Stomach (tissue), 9 donors: Measurements from ENCODE around the gene CSF2RB. TPM values are rescaled to one million over a fixed set of nuclear protein-coding genes. Genes with fewer than 3 reads are reported as not detected.

Source experiments
- DNase-seq, 2 donors: peaks; one replicate each; pipeline versions ENCODE4 v3.0.0 to v3.0.0-alpha.2; 2013 to 2019
- H3K27ac ChIP-seq, 5 donors: fragments of 200-600 bp in 4 of 5; sonication (generic) in 4 of 5; one replicate each; pipeline ENCODE4 v1.5.1; 2013 to 2019; ENCODE audit warnings: mild to moderate bottlenecking in 1 of 5, moderate library complexity in 1 of 5
- H3K27me3 ChIP-seq, 3 donors: fragments of 200-600 bp; sonication (generic); one replicate each; pipeline ENCODE4 v1.5.1; 2017 to 2019; ENCODE audit warnings: mixed run types in 1 of 3
- H3K36me3 ChIP-seq, 4 donors: fragments of 200-600 bp; sonication (generic); 1 replicate in 3 of 4; 2 replicates in 1 of 4; pipeline ENCODE4 v1.5.1; 2016 to 2019
- H3K4me1 ChIP-seq, 4 donors: fragments of 200-600 bp; sonication (generic); one replicate each; pipeline ENCODE4 v1.5.1; 2016 to 2019
- H3K4me3 ChIP-seq, 4 donors: fragments of 200-600 bp; sonication (generic) in 3 of 4; one replicate each; pipeline ENCODE4 v1.5.1; 2016 to 2019; ENCODE audit warnings: mild to moderate bottlenecking in 1 of 4
- H3K9me3 ChIP-seq, 4 donors: fragments of 200-600 bp; sonication (generic); one replicate each; pipeline ENCODE4 v1.5.1; 2016 to 2019
- EP300 ChIP-seq: sonication (generic); formaldehyde crosslinking; IDR thresholded peaks from one replicate; pipeline ENCODE4 v1.6.1; 2017; ENCODE audit warnings: antibody characterized with exemption
- POLR2A ChIP-seq, 4 donors: fragments of 450-650 bp; IDR thresholded peaks; one replicate each; pipeline ENCODE4 v1.6.1; 2016; ENCODE audit warnings: antibody characterized with exemption in 4 of 4, control low read depth in 2 of 4, mild to moderate bottlenecking in 1 of 4, moderate library complexity in 1 of 4
- POLR2AphosphoS5 ChIP-seq, 3 donors: sonication (generic); formaldehyde crosslinking; IDR thresholded peaks; one replicate each; pipeline ENCODE4 v1.6.1; 2016; ENCODE audit warnings: antibody characterized with exemption in 3 of 3
- WGBS, 5 donors: extraction: QIAGEN DNeasy Blood & Tissue Kit in 3 of 5; methylation state at CpG; one replicate each; pipeline versions ENCODE4 v1.1.5 to v1.1.7; 2013 to 2018; 5-methylcytosine and 5-hydroxymethylcytosine counted together
- intact Hi-C: fragments of 100-400 bp; cut with DNase I; formaldehyde crosslinking; loops from one replicate; pipeline ENCODE4 v1.15.1; 2023; ENCODE audit warnings: low total_unique reads
- polyA plus RNA-seq, 3 donors: library from polyadenylated mRNA; stranded (reverse); fragments of 200-250 nt; gene quantifications; one replicate each; pipeline ENCODE4 v1.2.3, GENCODE V29; 2013
- total RNA-seq, 5 donors: library from RNA; depleted of rRNA; stranded (reverse); fragments of >200 nt; gene quantifications; one replicate each; pipeline versions ENCODE4 v1.1.0 to v1.2.3, GENCODE V29; 2014 to 2016
- TF ChIP-seq, protein P1 (sequence below), 7 experiments: fragments of 450-650 bp in 4 of 7; fragments of 200-600 bp in 3 of 7; sonication (generic) in 3 of 7; IDR thresholded peaks; one replicate each; pipeline ENCODE4 v1.5.1; 2016 to 2019; ENCODE audit warnings: antibody characterized with exemption in 7 of 7, control low read depth in 2 of 7, mild to moderate bottlenecking in 1 of 7
- donor health status: healthy with polysubstance abuse.
- donor health status: Bipolar disorder and iron deficiency.
- donor health status: healthy.

The CSF2RB gene
- total and polyA plus RNA-seq, 8 donors = 0.92 to 11.9 (median 1.9) TPM

DNA sequence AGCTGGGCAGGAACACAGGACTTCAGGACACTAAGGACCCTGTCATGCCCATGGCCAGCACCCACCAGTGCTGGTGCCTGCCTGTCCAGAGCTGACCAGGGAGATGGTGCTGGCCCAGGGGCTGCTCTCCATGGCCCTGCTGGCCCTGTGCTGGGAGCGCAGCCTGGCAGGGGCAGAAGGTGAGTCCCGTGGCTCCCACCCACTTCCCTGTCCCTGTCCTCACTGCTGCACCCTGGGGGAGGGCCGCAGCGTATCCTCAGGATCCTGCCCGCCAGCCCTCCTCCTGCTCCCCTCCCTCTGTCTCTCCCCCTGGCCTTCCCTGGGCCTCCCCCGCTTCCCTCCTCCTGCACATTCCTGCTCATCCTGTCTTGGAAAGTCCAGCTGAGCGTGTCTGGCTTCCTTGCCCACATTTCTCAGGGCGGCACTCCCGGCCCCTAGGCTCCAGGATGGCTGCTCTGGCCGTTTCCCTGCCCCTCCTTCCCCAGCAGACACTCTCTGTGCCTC, 8.7 kb downstream of the CSF2RB start:
- WGBS, 5 donors = 33 to 39% (median 33%) methylated on average over 10 of the region's 10 CpGs
- Histone ChIP-seq H3K9me3 (peaks cover 0 to 8% (median 7%) of the 10 kb centered on the region in 4 donors), H3K4me1 (peaks cover 0 to 10% (median 0%) of the 10 kb centered on the region in 4 donors), H3K36me3 (peaks cover 0 to 16% (median 5%) of the 10 kb centered on the region in 4 donors), H3K27ac (peak overlapping the region in 2 of 5 donors; percentile 23 to 44), H3K27me3 (peaks cover 0 to 61% (median 10%) of the 10 kb centered on the region in 3 donors), H3K4me3 (no peak overlapping the region)
- DNase-seq = peak in 1 of 2 donors; percentile 34
- TF ChIP-seq POLR2AphosphoS5 (IDR thresholded peaks at IDR 0.05) (no peak), POLR2A (IDR thresholded peaks at IDR 0.05) (no peak)
- TF ChIP-seq, protein P1, sequence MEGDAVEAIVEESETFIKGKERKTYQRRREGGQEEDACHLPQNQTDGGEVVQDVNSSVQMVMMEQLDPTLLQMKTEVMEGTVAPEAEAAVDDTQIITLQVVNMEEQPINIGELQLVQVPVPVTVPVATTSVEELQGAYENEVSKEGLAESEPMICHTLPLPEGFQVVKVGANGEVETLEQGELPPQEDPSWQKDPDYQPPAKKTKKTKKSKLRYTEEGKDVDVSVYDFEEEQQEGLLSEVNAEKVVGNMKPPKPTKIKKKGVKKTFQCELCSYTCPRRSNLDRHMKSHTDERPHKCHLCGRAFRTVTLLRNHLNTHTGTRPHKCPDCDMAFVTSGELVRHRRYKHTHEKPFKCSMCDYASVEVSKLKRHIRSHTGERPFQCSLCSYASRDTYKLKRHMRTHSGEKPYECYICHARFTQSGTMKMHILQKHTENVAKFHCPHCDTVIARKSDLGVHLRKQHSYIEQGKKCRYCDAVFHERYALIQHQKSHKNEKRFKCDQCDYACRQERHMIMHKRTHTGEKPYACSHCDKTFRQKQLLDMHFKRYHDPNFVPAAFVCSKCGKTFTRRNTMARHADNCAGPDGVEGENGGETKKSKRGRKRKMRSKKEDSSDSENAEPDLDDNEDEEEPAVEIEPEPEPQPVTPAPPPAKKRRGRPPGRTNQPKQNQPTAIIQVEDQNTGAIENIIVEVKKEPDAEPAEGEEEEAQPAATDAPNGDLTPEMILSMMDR (IDR thresholded peaks at IDR 0.05) = no peak
- intact Hi-C loops = no loop called here

DNA sequence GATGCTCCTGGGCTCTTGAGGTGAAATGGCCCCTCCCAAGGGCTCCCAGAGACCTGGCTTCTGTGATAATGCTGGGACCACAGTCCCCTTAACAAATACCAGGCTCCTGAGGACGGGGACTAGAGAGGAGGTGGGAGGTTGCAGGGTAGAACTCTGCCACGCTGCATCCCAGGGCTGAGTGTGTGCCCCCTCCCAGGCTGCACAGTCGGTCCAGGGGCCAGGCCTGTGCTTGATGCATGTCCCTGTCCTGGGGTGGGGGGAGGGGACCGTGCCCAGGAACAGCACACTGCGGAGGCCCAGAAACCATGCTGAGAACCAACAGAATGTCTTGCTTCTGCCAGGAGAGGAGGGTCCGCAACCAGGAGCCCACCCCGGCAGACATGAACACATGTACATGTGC, 9.3 kb downstream of the CSF2RB start:
- no peak for TF ChIP-seq EP300
- TF ChIP-seq, protein P1 (IDR thresholded peaks at IDR 0.05) = no peak
- TF ChIP-seq POLR2A (IDR thresholded peaks at IDR 0.05) = no peak
- TF ChIP-seq POLR2AphosphoS5 (IDR thresholded peaks at IDR 0.05) = no peak
- Histone ChIP-seq H3K36me3 (peaks cover 0 to 22% (median 5%) of the 10 kb centered on the region in 4 donors), H3K27me3 (peaks cover 0 to 67% (median 10%) of the 10 kb centered on the region in 3 donors), H3K9me3 (peaks cover 0 to 8% (median 7%) of the 10 kb centered on the region in 4 donors), H3K27ac (no peak overlapping the region), H3K4me3 (no peak overlapping the region), H3K4me1 (peaks cover 0 to 10% (median 0%) of the 10 kb centered on the region in 4 donors)
- DNase-seq = no peak
- intact Hi-C loops = no loop called here
- WGBS, 5 donors = 64 to 82% (median 74%) methylated on average over 3 to 7 of the region's 7 CpGs

DNA sequence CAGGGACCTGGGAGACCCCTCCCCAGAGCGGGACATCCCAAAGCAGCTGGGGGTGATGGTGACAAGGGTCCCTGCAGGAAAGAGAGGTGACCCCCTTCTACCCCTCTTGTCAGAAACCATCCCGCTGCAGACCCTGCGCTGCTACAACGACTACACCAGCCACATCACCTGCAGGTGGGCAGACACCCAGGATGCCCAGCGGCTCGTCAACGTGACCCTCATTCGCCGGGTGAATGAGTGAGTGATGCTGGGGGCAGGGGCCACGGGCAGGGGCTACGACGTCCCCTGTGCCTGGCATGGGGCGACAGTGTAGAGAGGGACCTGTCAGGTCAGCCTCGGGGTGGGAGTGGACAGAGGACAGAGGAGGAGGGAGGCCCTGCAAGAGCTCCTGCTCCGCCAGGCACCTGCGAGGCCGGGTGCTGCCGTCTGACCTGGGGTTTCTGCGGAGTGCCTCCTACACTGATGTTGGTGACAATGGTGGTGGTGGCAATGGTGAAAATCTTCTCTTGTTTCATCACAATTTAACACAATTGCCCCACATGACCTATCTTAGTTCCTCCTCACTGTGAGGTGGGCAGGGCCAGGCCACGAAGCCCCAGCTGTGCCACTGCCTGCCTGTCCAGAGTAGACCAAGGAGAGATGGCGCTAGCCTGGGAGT, 9.8 kb downstream of the CSF2RB start:
- 81 to 86% (median 82%) methylated on average over 15 to 21 of the region's 21 CpGs for WGBS, 5 donors
- TF ChIP-seq POLR2A (IDR thresholded peaks at IDR 0.05) (no peak), POLR2AphosphoS5 (IDR thresholded peaks at IDR 0.05) (no peak), EP300 (no peak)
- TF ChIP-seq, protein P1 (IDR thresholded peaks at IDR 0.05) = no peak
- DNase-seq = no peak

DNA sequence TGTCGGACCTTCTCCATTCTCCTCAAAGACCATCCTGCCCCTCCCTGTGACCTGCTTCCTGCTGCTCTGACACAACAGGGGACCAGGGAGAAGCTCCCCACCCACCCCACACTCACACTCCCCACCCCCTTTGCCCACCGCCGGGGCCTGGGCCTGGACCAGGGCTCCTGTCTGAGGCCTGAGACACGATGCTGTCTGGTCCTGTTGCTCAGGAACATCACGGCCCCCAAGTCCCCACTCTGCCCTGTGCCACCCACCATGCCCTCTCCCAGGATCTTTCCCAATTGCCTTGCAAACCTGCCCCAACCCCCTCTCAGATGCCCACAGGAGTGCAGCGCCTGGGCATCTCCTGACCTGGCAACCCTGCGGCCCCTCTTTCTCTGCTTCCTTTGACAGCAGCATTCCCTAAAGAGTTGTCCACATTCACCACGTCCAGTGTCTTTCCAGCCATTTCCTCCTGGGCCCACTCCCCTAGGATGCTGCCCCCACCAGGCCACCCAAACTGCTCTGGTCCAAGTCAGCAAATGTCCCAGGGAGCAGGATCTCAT, 10.8 kb downstream of the CSF2RB start:
- H3K36me3 ChIP-seq = peaks cover 0 to 36% (median 5%) of the 10 kb centered on the region in 4 donors
- H3K27ac ChIP-seq = no peak overlapping the region
- peaks cover 0 to 10% (median 0%) of the 10 kb centered on the region in 4 donors for H3K4me1 ChIP-seq
- H3K4me3 ChIP-seq = no peak overlapping the region
- 62 to 84% (median 80%) methylated on average over 6 to 8 of the region's 8 CpGs for WGBS, 5 donors
- TF ChIP-seq, protein P1 (IDR thresholded peaks at IDR 0.05) = no peak
- TF ChIP-seq POLR2A (IDR thresholded peaks at IDR 0.05) (no peak), EP300 (no peak), POLR2AphosphoS5 (IDR thresholded peaks at IDR 0.05) (no peak)
- H3K9me3 ChIP-seq = peaks cover 0 to under 1% (median 0%) of the 10 kb centered on the region in 4 donors
- no peak for DNase-seq
- intact Hi-C loops = no loop called here
- H3K27me3 ChIP-seq = peaks cover 0 to 81% (median 10%) of the 10 kb centered on the region in 3 donors

More for the DNA sequence above, 9.8 kb downstream of the CSF2RB start:
- no peak overlapping the region for H3K27ac ChIP-seq
- intact Hi-C loops = no loop called here
- H3K4me3 ChIP-seq = no peak overlapping the region
- peaks cover 0 to 10% (median 0%) of the 10 kb centered on the region in 4 donors for H3K4me1 ChIP-seq
- peaks cover 0 to 72% (median 10%) of the 10 kb centered on the region in 3 donors for H3K27me3 ChIP-seq
- H3K36me3 ChIP-seq = peaks cover 0 to 28% (median 5%) of the 10 kb centered on the region in 4 donors
- peaks cover 0 to 8% (median 7%) of the 10 kb centered on the region in 4 donors for H3K9me3 ChIP-seq
